Measurements from ENCODE around the gene SBF2. TPM values are rescaled to one million over a fixed set of nuclear protein-coding genes. Genes with fewer than 3 reads are reported as not detected.

SBF2 gene
- total RNA-seq, 1 donor from 2014 or later = 38.5 TPM

GRCh38 chr11:10221342-10221741, 72.7 kb downstream of the SBF2 start:
- Histone ChIP-seq H3K36me3 (no peaks in the 10 kb centered on the region), H3K27me3 (no peaks in the 10 kb centered on the region), H3K4me3 (no peak overlapping the region), H3K4me1 (no peaks in the 10 kb centered on the region), H3K9me3 (no peaks in the 10 kb centered on the region), H3K27ac (no peak overlapping the region)
- TF ChIP-seq CTCF (IDR thresholded peaks at IDR 0.05) = no peak
- intact Hi-C loops (cut with DNase I) = no loop called here
- ATAC-seq (no peak), DNase-seq (no peak)

- ATAC-seq = no peak
- no peaks in the 10 kb centered on the region for H3K9me3 ChIP-seq
- H3K27me3 ChIP-seq = no peaks in the 10 kb centered on the region
- no peaks in the 10 kb centered on the region for H3K4me1 ChIP-seq
- no peak for TF ChIP-seq CTCF (IDR thresholded peaks at IDR 0.05)
- H3K4me3 ChIP-seq = no peak overlapping the region
- no peaks in the 10 kb centered on the region for H3K36me3 ChIP-seq
- H3K27ac ChIP-seq = no peak overlapping the region
- intact Hi-C loops (cut with DNase I) = no loop called here
- DNase-seq = no peak
Measured at GRCh38 chr11:10211470-10211869, 82.5 kb downstream of the SBF2 start.

GRCh38 chr11:10209326-10209725, 84.7 kb downstream of the SBF2 start:
- Histone ChIP-seq H3K4me1 (no peaks in the 10 kb centered on the region), H3K9me3 (peaks cover under 1% of the 10 kb centered on the region), H3K27ac (no peak overlapping the region), H3K4me3 (no peak overlapping the region), H3K27me3 (no peaks in the 10 kb centered on the region), H3K36me3 (no peaks in the 10 kb centered on the region)
- no peak for TF ChIP-seq CTCF (IDR thresholded peaks at IDR 0.05)
- intact Hi-C loops (cut with DNase I) = loop anchor here (10.0 kb wide), 1 partner anchor 95 kb away; the partner anchor contains the start of gene ADM
- ATAC-seq (no peak), DNase-seq (no peak)

- no peaks in the 10 kb centered on the region for H3K36me3 ChIP-seq
- intact Hi-C loops (cut with DNase I) = loop anchor here (10.0 kb wide), 1 partner anchor 97 kb away; the partner anchor contains the start of gene ADM
- no peak overlapping the region for H3K4me3 ChIP-seq
- TF ChIP-seq CTCF (IDR thresholded peaks at IDR 0.05) = peak; percentile 74
- no peak for DNase-seq
- H3K4me1 ChIP-seq = no peaks in the 10 kb centered on the region
- H3K9me3 ChIP-seq = peaks cover 12% of the 10 kb centered on the region
- ATAC-seq = peak; percentile 82
- H3K27me3 ChIP-seq = no peaks in the 10 kb centered on the region
- no peak overlapping the region for H3K27ac ChIP-seq
Measured at GRCh38 chr11:10208131-10208575, 85.9 kb downstream of the SBF2 start.

- no peaks in the 10 kb centered on the region for H3K27me3 ChIP-seq
- no peaks in the 10 kb centered on the region for H3K4me1 ChIP-seq
- no peak for TF ChIP-seq CTCF (IDR thresholded peaks at IDR 0.05)
- DNase-seq (no peak), ATAC-seq (no peak)
- intact Hi-C loops (cut with DNase I) = loop anchor here (10.0 kb wide), 1 partner anchor 99 kb away; the partner anchor contains the start of gene ADM
- peaks cover 13% of the 10 kb centered on the region for H3K9me3 ChIP-seq
- no peaks in the 10 kb centered on the region for H3K36me3 ChIP-seq
- no peak overlapping the region for H3K4me3 ChIP-seq
- H3K27ac ChIP-seq = no peak overlapping the region
Measured at GRCh38 chr11:10205928-10206327, 88.1 kb downstream of the SBF2 start.

- no peaks in the 10 kb centered on the region for H3K36me3 ChIP-seq
- intact Hi-C loops (cut with DNase I) = loop anchor here (10.0 kb wide), 1 partner anchor 101 kb away; the partner anchor contains the start of gene ADM
- TF ChIP-seq CTCF (IDR thresholded peaks at IDR 0.05) = no peak
- ATAC-seq (no peak), DNase-seq (no peak)
- no peaks in the 10 kb centered on the region for H3K27me3 ChIP-seq
- no peak overlapping the region for H3K4me3 ChIP-seq
- H3K4me1 ChIP-seq = no peaks in the 10 kb centered on the region
- no peak overlapping the region for H3K27ac ChIP-seq
- H3K9me3 ChIP-seq = peaks cover 13% of the 10 kb centered on the region
Measured at GRCh38 chr11:10204021-10204420, 90.0 kb downstream of the SBF2 start.

Measured in upper lobe of right lung (tissue), 1 donor.